Type B pancreatic cell (in vitro differentiated cells): ENCODE results near the gene FMNL2. TPM values are rescaled to one million over a fixed set of nuclear protein-coding genes. Genes with fewer than 3 reads are reported as not detected.

Source experiments
- DNase-seq: peaks from one replicate; pipeline ENCODE4 v3.0.0; 2021; ENCODE audit warnings: mixed read lengths; ENCODE audit not compliant: unreplicated experiment; ENCODE audit errors: extremely low spot score
- H3K27ac Mint-ChIP-seq: 2 replicates; pipeline ENCODE4 v1.8.0; 2021; ENCODE audit warnings: mild to moderate bottlenecking, mixed read lengths
- H3K27me3 Mint-ChIP-seq: 2 replicates; pipeline ENCODE4 v1.8.0; 2021; ENCODE audit warnings: mixed read lengths
- H3K36me3 Mint-ChIP-seq: 2 replicates; pipeline ENCODE4 v1.8.0; 2021; ENCODE audit warnings: mixed read lengths
- H3K4me1 Mint-ChIP-seq: one replicate; pipeline ENCODE4 v1.8.0; 2021; ENCODE audit warnings: mixed read lengths; ENCODE audit not compliant: unreplicated experiment
- H3K4me3 Mint-ChIP-seq: 2 replicates; pipeline ENCODE4 v1.8.0; 2021; ENCODE audit warnings: mild to moderate bottlenecking, mixed read lengths
- H3K9me3 Mint-ChIP-seq: 2 replicates; pipeline ENCODE4 v1.8.0; 2021; ENCODE audit warnings: mixed read lengths
- total RNA-seq: library from RNA; stranded (reverse); gene quantifications from 2 replicates; pipeline ENCODE4 v1.2.1, GENCODE V29; 2021; ENCODE audit warnings: low replicate concordance
- TF ChIP-seq, protein P1 (sequence below): fragments of 200-600 bp; sonication (generic); conservative IDR thresholded peaks from 2 replicates; pipeline ENCODE4 v1.5.0; 2021; ENCODE audit warnings: antibody characterized with exemption, mild to moderate bottlenecking

The FMNL2 gene
- total RNA-seq, 1 donor from 2014 or later: 62.1 TPM

GRCh38 chr2:152490686-152491455 lies 155.9 kb downstream of the FMNL2 start:
- Mint-ChIP-seq H3K27ac (peak overlapping the region; percentile 8), H3K4me1 (peaks cover 61% of the 10 kb centered on the region), H3K27me3 (no peaks in the 10 kb centered on the region), H3K4me3 (peak overlapping the region; percentile 18), H3K9me3 (no peaks in the 10 kb centered on the region), H3K36me3 (peaks cover 5% of the 10 kb centered on the region)
- DNase-seq: no peak
- TF ChIP-seq, protein P1, sequence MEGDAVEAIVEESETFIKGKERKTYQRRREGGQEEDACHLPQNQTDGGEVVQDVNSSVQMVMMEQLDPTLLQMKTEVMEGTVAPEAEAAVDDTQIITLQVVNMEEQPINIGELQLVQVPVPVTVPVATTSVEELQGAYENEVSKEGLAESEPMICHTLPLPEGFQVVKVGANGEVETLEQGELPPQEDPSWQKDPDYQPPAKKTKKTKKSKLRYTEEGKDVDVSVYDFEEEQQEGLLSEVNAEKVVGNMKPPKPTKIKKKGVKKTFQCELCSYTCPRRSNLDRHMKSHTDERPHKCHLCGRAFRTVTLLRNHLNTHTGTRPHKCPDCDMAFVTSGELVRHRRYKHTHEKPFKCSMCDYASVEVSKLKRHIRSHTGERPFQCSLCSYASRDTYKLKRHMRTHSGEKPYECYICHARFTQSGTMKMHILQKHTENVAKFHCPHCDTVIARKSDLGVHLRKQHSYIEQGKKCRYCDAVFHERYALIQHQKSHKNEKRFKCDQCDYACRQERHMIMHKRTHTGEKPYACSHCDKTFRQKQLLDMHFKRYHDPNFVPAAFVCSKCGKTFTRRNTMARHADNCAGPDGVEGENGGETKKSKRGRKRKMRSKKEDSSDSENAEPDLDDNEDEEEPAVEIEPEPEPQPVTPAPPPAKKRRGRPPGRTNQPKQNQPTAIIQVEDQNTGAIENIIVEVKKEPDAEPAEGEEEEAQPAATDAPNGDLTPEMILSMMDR: no peak

DNA sequence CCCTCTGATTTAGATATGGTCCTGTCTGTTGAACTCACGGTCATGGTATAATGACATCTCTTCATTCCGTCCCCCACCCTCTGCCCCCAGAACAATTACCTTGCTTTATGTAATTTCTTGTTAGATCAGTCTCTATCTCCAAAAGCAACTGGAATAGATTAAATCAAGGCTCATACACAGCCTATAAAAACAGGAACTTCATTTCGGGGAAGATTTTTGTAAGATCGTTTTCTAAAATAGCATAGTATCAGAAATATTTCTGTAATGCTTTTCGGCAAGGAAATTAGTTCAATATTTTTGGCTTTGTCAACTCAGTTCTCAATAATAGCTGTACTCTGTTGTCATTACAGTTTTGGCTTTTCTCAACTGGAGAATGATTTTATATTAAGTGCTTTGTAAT lies 157.2 kb downstream of the FMNL2 start:
- Mint-ChIP-seq H3K27ac (no peak overlapping the region), H3K36me3 (peaks cover 11% of the 10 kb centered on the region), H3K9me3 (peaks cover 6% of the 10 kb centered on the region), H3K4me3 (no peak overlapping the region), H3K27me3 (no peaks in the 10 kb centered on the region), H3K4me1 (peaks cover 54% of the 10 kb centered on the region)
- TF ChIP-seq, protein P1: no peak
- no peak for DNase-seq

DNA sequence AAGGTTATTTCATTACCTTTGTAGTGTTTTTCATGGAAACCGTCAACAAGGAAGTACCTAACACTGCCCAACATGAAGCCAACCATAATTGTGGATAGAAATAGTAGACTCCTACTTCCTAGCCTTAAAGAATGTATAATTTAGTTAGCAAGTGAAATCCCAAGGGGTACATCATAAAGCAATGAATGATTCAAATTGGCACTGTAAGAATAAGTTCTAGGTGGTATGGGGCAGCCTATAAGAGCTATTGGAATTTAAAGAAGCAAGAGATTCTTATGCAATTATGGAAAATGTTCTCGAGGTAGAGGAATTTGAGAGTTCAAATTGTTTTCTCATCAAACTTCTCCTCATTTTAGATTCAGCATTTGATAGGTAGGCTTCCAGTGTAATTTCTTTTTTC lies 157.9 kb downstream of the FMNL2 start:
- TF ChIP-seq, protein P1: no peak
- Mint-ChIP-seq H3K27me3 (no peaks in the 10 kb centered on the region), H3K27ac (no peak overlapping the region), H3K36me3 (peaks cover 16% of the 10 kb centered on the region), H3K9me3 (peaks cover 7% of the 10 kb centered on the region), H3K4me3 (no peak overlapping the region), H3K4me1 (peaks cover 54% of the 10 kb centered on the region)
- DNase-seq: no peak

DNA sequence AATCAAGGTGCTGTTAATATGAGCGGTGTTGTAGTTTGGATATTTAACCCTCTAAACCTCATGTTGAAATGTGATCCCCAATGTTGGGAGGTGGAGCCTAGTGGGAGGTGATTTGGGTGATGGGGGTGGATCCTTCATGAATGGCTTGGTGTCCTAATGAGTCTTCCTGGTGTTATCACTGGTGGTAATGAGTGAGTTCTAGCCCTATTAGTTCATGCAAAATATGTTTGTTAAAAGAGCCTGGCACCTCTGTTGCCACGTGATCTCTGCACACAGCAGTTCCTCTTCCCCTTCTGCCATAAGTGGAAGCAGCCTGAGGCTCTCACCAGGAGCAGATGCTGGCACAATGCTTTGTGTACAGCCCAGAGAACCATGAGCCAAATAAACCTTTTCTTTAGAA lies 158.4 kb downstream of the FMNL2 start:
- no peak overlapping the region for H3K27ac Mint-ChIP-seq
- H3K27me3 Mint-ChIP-seq: no peaks in the 10 kb centered on the region
- DNase-seq: no peak
- peaks cover 16% of the 10 kb centered on the region for H3K36me3 Mint-ChIP-seq
- peaks cover 7% of the 10 kb centered on the region for H3K9me3 Mint-ChIP-seq
- no peak overlapping the region for H3K4me3 Mint-ChIP-seq
- peaks cover 51% of the 10 kb centered on the region for H3K4me1 Mint-ChIP-seq
- TF ChIP-seq, protein P1: no peak

DNA sequence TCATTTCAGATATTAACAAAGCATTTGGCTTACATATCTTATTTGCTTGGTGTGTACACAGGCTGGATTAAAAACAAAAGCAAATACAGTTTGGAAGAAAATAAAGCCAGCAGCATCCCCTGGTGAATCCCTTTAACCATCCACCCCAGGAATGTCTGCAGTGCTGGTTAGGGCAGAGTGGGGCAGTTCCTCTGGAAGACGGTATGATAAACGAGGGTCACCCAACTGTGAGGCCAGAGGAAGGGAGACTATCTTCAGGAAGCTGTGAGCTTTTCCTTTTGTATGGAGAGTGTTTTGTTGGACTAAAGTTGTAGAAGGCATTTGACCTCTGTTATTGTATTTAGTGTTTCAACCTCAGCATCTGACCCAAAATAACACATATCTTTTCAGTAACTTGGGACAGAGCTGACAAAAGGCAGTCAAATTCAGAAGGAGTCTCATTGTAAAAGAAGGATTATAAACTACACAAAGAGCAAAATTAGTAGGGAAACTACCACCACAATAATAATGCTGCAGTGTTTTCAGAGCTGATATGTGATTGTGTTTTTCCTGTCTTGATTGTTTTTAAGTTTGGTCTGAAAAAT lies 159.1 kb downstream of the FMNL2 start:
- H3K4me3 Mint-ChIP-seq: no peak overlapping the region
- peaks cover 55% of the 10 kb centered on the region for H3K4me1 Mint-ChIP-seq
- H3K27me3 Mint-ChIP-seq: no peaks in the 10 kb centered on the region
- peaks cover 16% of the 10 kb centered on the region for H3K36me3 Mint-ChIP-seq
- TF ChIP-seq, protein P1: no peak
- H3K9me3 Mint-ChIP-seq: peaks cover 7% of the 10 kb centered on the region
- no peak for DNase-seq
- no peak overlapping the region for H3K27ac Mint-ChIP-seq
